PC-3 (cell line): ENCODE results near the gene ADPRHL1.

Experiments used
- EZH2 ChIP-seq: fragments of 300-600 bp; sonication (generic); IDR thresholded peaks from one replicate; pipeline ENCODE4 v1.6.1; 2017; ENCODE audit warnings: antibody characterized with exemption, mild to moderate bottlenecking, low read length; ENCODE audit not compliant: unreplicated experiment
- TF ChIP-seq, protein P1 (sequence below): fragments of 300-600 bp; sonication (generic); conservative IDR thresholded peaks from 2 replicates; pipeline ENCODE4 v1.5.1; 2017; ENCODE audit warnings: antibody characterized with exemption, low read depth, mild to moderate bottlenecking, low read length

DNA sequence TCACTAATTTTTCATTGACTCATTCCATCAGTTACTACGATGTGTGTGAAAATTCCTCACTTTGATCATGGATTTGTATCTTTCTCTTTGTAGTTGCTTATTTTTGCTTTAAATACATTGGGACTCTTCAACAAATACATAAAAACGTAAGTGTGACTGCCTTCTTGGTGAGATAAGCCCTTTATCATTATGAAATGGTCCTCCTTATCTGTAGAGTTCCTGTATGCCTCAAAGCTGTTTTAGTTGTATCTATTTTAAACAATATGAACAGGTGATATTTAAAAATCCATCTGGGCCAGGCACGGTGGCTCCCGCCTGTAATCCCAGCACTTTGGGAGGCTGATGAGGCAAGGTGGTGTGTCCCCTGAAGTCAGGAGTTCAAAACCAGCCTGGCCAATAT, 25.9 kb upstream of the ADPRHL1 start:
- TF ChIP-seq, protein P1, sequence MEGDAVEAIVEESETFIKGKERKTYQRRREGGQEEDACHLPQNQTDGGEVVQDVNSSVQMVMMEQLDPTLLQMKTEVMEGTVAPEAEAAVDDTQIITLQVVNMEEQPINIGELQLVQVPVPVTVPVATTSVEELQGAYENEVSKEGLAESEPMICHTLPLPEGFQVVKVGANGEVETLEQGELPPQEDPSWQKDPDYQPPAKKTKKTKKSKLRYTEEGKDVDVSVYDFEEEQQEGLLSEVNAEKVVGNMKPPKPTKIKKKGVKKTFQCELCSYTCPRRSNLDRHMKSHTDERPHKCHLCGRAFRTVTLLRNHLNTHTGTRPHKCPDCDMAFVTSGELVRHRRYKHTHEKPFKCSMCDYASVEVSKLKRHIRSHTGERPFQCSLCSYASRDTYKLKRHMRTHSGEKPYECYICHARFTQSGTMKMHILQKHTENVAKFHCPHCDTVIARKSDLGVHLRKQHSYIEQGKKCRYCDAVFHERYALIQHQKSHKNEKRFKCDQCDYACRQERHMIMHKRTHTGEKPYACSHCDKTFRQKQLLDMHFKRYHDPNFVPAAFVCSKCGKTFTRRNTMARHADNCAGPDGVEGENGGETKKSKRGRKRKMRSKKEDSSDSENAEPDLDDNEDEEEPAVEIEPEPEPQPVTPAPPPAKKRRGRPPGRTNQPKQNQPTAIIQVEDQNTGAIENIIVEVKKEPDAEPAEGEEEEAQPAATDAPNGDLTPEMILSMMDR = no peak
- no peak for TF ChIP-seq EZH2
